ENCODE results near the gene PVALB.
A peak's percentile ranks its signal among the peaks of the same experiment; 100 is the strongest.

Gene PVALB

DNA sequence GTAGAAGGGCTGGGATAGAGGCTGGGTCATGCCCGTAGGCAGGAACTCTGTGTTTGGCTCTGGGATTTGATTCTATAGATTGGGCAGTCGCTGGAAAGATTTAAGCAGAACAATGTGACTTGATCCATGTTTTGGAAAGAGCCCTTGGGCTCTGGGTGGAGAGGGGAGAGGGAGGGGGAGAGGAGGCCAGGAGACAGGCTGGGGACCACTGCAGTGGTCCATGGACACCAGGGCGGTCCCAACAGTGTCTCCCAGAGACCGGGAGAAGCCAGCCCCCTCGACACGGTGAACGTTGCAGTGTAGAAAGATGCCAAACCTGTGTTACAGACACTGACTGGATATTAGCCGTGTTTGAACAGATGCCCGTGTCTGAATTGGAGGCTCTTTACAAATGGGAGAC lies 19.5 kb downstream of the PVALB start:
- H3K4me2 ChIP-seq (ENCODE audit: low read length) = no peak overlapping the region
- H4K12ac ChIP-seq (ENCODE audit: low read depth, low read length) = no peak overlapping the region
- no peak overlapping the region for H3K4ac ChIP-seq (ENCODE audit: low read depth, low read length)
- H3K27ac ChIP-seq (ENCODE audit: low read depth, low read length) = no peak overlapping the region
- no peaks in the 10 kb centered on the region for H3K9me3 ChIP-seq (ENCODE audit: insufficient read depth, low read depth, low read length)
- no peak overlapping the region for H2BK12ac ChIP-seq (ENCODE audit: low read length)
- DNase-seq = no peak
- no peaks in the 10 kb centered on the region for H3K36me3 ChIP-seq (ENCODE audit: control insufficient read depth in 1 of 2, insufficient read depth in 2 of 2, low read length in 2 of 2)
- H2BK5ac ChIP-seq (ENCODE audit: low read depth, low read length, poor library complexity) = no peak overlapping the region
- H3K79me2 ChIP-seq (ENCODE audit: control insufficient read depth, insufficient read depth, low read length, poor library complexity) = no peaks in the 10 kb centered on the region
- no peak overlapping the region for H2AFZ ChIP-seq (ENCODE audit: insufficient read depth, low read length, poor library complexity)
- H3K14ac ChIP-seq (ENCODE audit: low read length) = no peak overlapping the region
- no peak overlapping the region for H2BK120ac ChIP-seq (ENCODE audit: insufficient read depth, low read length, poor library complexity)
- no peak overlapping the region for H4K8ac ChIP-seq (ENCODE audit: low read depth, low read length)
- H3K79me1 ChIP-seq (ENCODE audit: low read length) = no peaks in the 10 kb centered on the region
- H3K4me3 ChIP-seq (ENCODE audit: low read depth, low read length) = no peak overlapping the region
- WGBS (ENCODE audit: extremely low coverage, insufficient coverage, insufficient read length) = no CpG with 5 or more reads among the region's 9 CpGs
- H3K18ac ChIP-seq (ENCODE audit: low read length) = no peak overlapping the region
- no peak overlapping the region for H2AK5ac ChIP-seq (ENCODE audit: low read length)
- H4K91ac ChIP-seq (ENCODE audit: low read depth, low read length) = no peak overlapping the region
- no peaks in the 10 kb centered on the region for H3K27me3 ChIP-seq (ENCODE audit: insufficient read depth, low read length)
- no peaks in the 10 kb centered on the region for H3K4me1 ChIP-seq (ENCODE audit: control insufficient read depth in 1 of 2, insufficient read depth in 2 of 2, low read length in 2 of 2)
- H3K9ac ChIP-seq (ENCODE audit: low read length) = no peak overlapping the region
- H3K23ac ChIP-seq (ENCODE audit: low read length) = no peak overlapping the region

DNA sequence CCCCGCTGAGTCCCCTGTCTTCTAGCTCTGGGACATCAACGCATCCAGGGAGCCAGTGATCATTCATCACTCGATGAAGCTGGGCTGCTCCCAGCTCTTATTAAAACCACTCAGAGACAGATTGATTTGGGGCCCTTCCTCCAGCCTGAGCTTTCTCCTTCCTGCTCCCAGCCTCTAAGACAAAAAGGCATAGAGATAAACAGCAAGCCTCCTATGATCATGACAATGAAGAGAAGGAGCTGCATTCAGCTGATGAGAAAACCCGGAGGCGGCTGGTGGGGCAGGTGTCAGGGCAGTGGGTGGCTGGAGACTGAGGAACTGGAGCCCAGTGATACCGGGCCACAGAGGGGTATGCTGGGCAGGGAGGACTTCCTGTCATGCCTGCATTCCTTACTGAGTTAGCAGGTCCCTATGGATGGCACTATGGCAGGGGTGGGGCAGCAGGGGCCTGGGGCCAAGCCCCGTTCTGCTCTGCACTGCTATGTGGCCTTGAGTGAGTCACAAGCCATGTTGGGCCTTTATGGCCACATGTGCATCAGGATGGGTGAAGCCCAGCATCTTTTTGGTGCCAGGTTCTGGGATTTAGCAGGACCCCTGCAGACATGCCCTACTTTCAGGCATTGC lies 20.2 kb downstream of the PVALB start:
- H3K79me2 ChIP-seq (ENCODE audit: control insufficient read depth, insufficient read depth, low read length, poor library complexity) = no peaks in the 10 kb centered on the region
- no peak overlapping the region for H3K23ac ChIP-seq (ENCODE audit: low read length)
- no peak overlapping the region for H2BK12ac ChIP-seq (ENCODE audit: low read length)
- H3K18ac ChIP-seq (ENCODE audit: low read length) = no peak overlapping the region
- no peak overlapping the region for H3K4ac ChIP-seq (ENCODE audit: low read depth, low read length)
- no peaks in the 10 kb centered on the region for H3K79me1 ChIP-seq (ENCODE audit: low read length)
- no peak overlapping the region for H4K8ac ChIP-seq (ENCODE audit: low read depth, low read length)
- no peaks in the 10 kb centered on the region for H3K9me3 ChIP-seq (ENCODE audit: insufficient read depth, low read depth, low read length)
- H2AFZ ChIP-seq (ENCODE audit: insufficient read depth, low read length, poor library complexity) = no peak overlapping the region
- WGBS (ENCODE audit: extremely low coverage, insufficient coverage, insufficient read length) = no CpG with 5 or more reads among the region's 7 CpGs
- no peaks in the 10 kb centered on the region for H3K27me3 ChIP-seq (ENCODE audit: insufficient read depth, low read length)
- H2AK5ac ChIP-seq (ENCODE audit: low read length) = no peak overlapping the region
- H3K9ac ChIP-seq (ENCODE audit: low read length) = no peak overlapping the region
- no peak overlapping the region for H2BK120ac ChIP-seq (ENCODE audit: insufficient read depth, low read length, poor library complexity)
- H4K91ac ChIP-seq (ENCODE audit: low read depth, low read length) = no peak overlapping the region
- no peak overlapping the region for H3K4me2 ChIP-seq (ENCODE audit: low read length)
- no peak for DNase-seq
- H3K4me3 ChIP-seq (ENCODE audit: low read depth, low read length) = no peak overlapping the region
- H2BK5ac ChIP-seq (ENCODE audit: low read depth, low read length, poor library complexity) = no peak overlapping the region
- H3K36me3 ChIP-seq (ENCODE audit: control insufficient read depth in 1 of 2, insufficient read depth in 2 of 2, low read length in 2 of 2) = no peaks in the 10 kb centered on the region
- H3K27ac ChIP-seq (ENCODE audit: low read depth, low read length) = no peak overlapping the region
- H4K12ac ChIP-seq (ENCODE audit: low read depth, low read length) = no peak overlapping the region
- no peaks in the 10 kb centered on the region for H3K4me1 ChIP-seq (ENCODE audit: control insufficient read depth in 1 of 2, insufficient read depth in 2 of 2, low read length in 2 of 2)
- no peak overlapping the region for H3K14ac ChIP-seq (ENCODE audit: low read length)

DNA sequence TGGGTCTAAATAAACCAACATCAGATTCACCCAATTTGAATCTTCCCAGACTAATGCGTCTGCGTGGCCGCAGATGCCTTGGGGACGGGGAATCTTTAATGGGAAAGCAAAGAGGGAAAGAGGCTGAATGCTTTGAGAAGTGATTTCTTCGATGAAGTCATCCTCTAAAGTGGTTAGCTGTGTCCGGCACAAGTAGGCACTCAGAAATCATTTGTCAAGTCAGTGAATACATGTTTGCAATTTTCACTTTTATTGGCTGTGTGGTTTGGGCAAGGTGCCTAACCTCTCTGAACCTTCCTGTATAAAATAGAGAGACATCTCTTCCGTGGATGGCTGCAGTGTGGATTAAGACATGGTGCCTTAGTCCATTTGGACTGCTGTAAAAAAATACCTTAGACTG lies 21.2 kb downstream of the PVALB start:
- no peak overlapping the region for H4K12ac ChIP-seq (ENCODE audit: low read depth, low read length)
- H2BK120ac ChIP-seq (ENCODE audit: insufficient read depth, low read length, poor library complexity) = no peak overlapping the region
- H3K4me2 ChIP-seq (ENCODE audit: low read length) = no peak overlapping the region
- H3K36me3 ChIP-seq (ENCODE audit: control insufficient read depth in 1 of 2, insufficient read depth in 2 of 2, low read length in 2 of 2) = no peaks in the 10 kb centered on the region
- no peak overlapping the region for H3K4me3 ChIP-seq (ENCODE audit: low read depth, low read length)
- no peak for DNase-seq
- H3K79me2 ChIP-seq (ENCODE audit: control insufficient read depth, insufficient read depth, low read length, poor library complexity) = no peaks in the 10 kb centered on the region
- no CpG with 5 or more reads among the region's 7 CpGs for WGBS (ENCODE audit: extremely low coverage, insufficient coverage, insufficient read length)
- H4K8ac ChIP-seq (ENCODE audit: low read depth, low read length) = no peak overlapping the region
- no peak overlapping the region for H3K27ac ChIP-seq (ENCODE audit: low read depth, low read length)
- H3K9ac ChIP-seq (ENCODE audit: low read length) = no peak overlapping the region
- no peak overlapping the region for H2AFZ ChIP-seq (ENCODE audit: insufficient read depth, low read length, poor library complexity)
- H3K4me1 ChIP-seq (ENCODE audit: control insufficient read depth in 1 of 2, insufficient read depth in 2 of 2, low read length in 2 of 2) = no peaks in the 10 kb centered on the region
- no peak overlapping the region for H4K91ac ChIP-seq (ENCODE audit: low read depth, low read length)
- no peaks in the 10 kb centered on the region for H3K27me3 ChIP-seq (ENCODE audit: insufficient read depth, low read length)
- H2BK5ac ChIP-seq (ENCODE audit: low read depth, low read length, poor library complexity) = no peak overlapping the region
- no peak overlapping the region for H3K18ac ChIP-seq (ENCODE audit: low read length)
- no peak overlapping the region for H3K14ac ChIP-seq (ENCODE audit: low read length)
- H3K9me3 ChIP-seq (ENCODE audit: insufficient read depth, low read depth, low read length) = no peaks in the 10 kb centered on the region
- H3K4ac ChIP-seq (ENCODE audit: low read depth, low read length) = no peak overlapping the region
- H2AK5ac ChIP-seq (ENCODE audit: low read length) = no peak overlapping the region
- H2BK12ac ChIP-seq (ENCODE audit: low read length) = no peak overlapping the region
- no peaks in the 10 kb centered on the region for H3K79me1 ChIP-seq (ENCODE audit: low read length)
- no peak overlapping the region for H3K23ac ChIP-seq (ENCODE audit: low read length)

DNA sequence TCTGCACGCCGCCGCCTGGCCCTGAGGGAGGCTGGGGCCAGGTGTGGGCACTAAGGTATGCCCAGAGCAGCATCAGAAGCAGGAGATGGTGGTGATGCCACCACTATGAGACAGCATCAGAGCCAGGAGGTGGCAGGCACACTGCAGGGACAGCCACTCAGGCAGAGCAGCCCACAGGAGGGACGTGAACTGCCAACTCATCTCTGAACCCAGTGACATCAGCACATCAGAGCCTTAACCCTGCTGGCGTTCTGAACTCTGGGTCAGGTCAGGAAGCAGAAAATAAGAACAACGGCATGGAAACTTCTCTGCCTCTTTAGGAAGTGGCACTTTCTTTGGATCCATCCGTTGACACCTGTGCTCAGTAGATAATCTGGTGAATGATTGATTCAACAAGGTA lies 26.2 kb downstream of the PVALB start:
- Histone ChIP-seq H3K9me3 (ENCODE audit: insufficient read depth, low read depth, low read length) (no peaks in the 10 kb centered on the region), H2BK5ac (ENCODE audit: low read depth, low read length, poor library complexity) (no peak overlapping the region), H3K9ac (ENCODE audit: low read length) (no peak overlapping the region), H2BK120ac (ENCODE audit: insufficient read depth, low read length, poor library complexity) (no peak overlapping the region), H2AK5ac (ENCODE audit: low read length) (no peak overlapping the region), H3K4ac (ENCODE audit: low read depth, low read length) (no peak overlapping the region), H2AFZ (ENCODE audit: insufficient read depth, low read length, poor library complexity) (no peak overlapping the region), H3K4me2 (ENCODE audit: low read length) (no peak overlapping the region), H3K27me3 (ENCODE audit: insufficient read depth, low read length) (no peaks in the 10 kb centered on the region), H2BK12ac (ENCODE audit: low read length) (no peak overlapping the region), H3K4me1 (ENCODE audit: control insufficient read depth in 1 of 2, insufficient read depth in 2 of 2, low read length in 2 of 2) (no peaks in the 10 kb centered on the region), H3K79me2 (ENCODE audit: control insufficient read depth, insufficient read depth, low read length, poor library complexity) (no peaks in the 10 kb centered on the region), H4K12ac (ENCODE audit: low read depth, low read length) (no peak overlapping the region), H3K27ac (ENCODE audit: low read depth, low read length) (no peak overlapping the region), H3K4me3 (ENCODE audit: low read depth, low read length) (no peak overlapping the region), H4K8ac (ENCODE audit: low read depth, low read length) (no peak overlapping the region), H3K79me1 (ENCODE audit: low read length) (no peaks in the 10 kb centered on the region), H3K18ac (ENCODE audit: low read length) (no peak overlapping the region), H3K23ac (ENCODE audit: low read length) (no peak overlapping the region), H4K91ac (ENCODE audit: low read depth, low read length) (no peak overlapping the region), H3K36me3 (ENCODE audit: control insufficient read depth in 1 of 2, insufficient read depth in 2 of 2, low read length in 2 of 2) (no peaks in the 10 kb centered on the region), H3K14ac (ENCODE audit: low read length) (no peak overlapping the region)
- peak in 1 of 2 donors; percentile 3 for DNase-seq
- no CpG with 5 or more reads among the region's 7 CpGs for WGBS (ENCODE audit: extremely low coverage, insufficient coverage, insufficient read length)

Measured in trophoblast cell (in vitro differentiated cells and primary cell).